Chondrocyte (in vitro differentiated cells): ENCODE results near the gene ASIC5. TPM values are rescaled to one million over a fixed set of nuclear protein-coding genes. Genes with fewer than 3 reads are reported as not detected.

ENCODE experiments used
- DNase-seq: peaks from one replicate; pipeline ENCODE4 v3.0.0; 2021; ENCODE audit warnings: mixed read lengths, low spot score
- H3K27ac Mint-ChIP-seq: one replicate; pipeline ENCODE4 v1.8.0; 2021; ENCODE audit warnings: mild to moderate bottlenecking, moderate library complexity, mixed read lengths; ENCODE audit not compliant: unreplicated experiment
- H3K27me3 Mint-ChIP-seq: 2 replicates; pipeline ENCODE4 v1.8.0; 2021; ENCODE audit warnings: low read depth, mixed read lengths
- H3K36me3 Mint-ChIP-seq: 2 replicates; pipeline ENCODE4 v1.8.0; 2021; ENCODE audit warnings: low read depth, mixed read lengths
- H3K4me1 Mint-ChIP-seq: 2 replicates; pipeline ENCODE4 v1.8.0; 2021; ENCODE audit warnings: low read depth, mild to moderate bottlenecking, mixed read lengths
- H3K4me3 Mint-ChIP-seq: one replicate; pipeline ENCODE4 v1.8.0; 2021; ENCODE audit warnings: mild to moderate bottlenecking, moderate library complexity, mixed read lengths; ENCODE audit not compliant: unreplicated experiment
- H3K9me3 Mint-ChIP-seq: 2 replicates; pipeline ENCODE4 v1.8.0; 2021; ENCODE audit warnings: low read depth, mixed read lengths
- total RNA-seq: library from RNA; stranded (reverse); gene quantifications from 3 replicates; pipeline ENCODE4 v1.2.1, GENCODE V29; 2021
- TF ChIP-seq, protein P1 (sequence below): fragments of 200-600 bp; sonication (generic); IDR thresholded peaks from 2 replicates; pipeline ENCODE4 v1.5.0; 2021; ENCODE audit warnings: antibody characterized with exemption, mild to moderate bottlenecking, moderate library complexity

The ASIC5 gene
- total RNA-seq, 1 donor from 2014 or later, result not detected

DNA sequence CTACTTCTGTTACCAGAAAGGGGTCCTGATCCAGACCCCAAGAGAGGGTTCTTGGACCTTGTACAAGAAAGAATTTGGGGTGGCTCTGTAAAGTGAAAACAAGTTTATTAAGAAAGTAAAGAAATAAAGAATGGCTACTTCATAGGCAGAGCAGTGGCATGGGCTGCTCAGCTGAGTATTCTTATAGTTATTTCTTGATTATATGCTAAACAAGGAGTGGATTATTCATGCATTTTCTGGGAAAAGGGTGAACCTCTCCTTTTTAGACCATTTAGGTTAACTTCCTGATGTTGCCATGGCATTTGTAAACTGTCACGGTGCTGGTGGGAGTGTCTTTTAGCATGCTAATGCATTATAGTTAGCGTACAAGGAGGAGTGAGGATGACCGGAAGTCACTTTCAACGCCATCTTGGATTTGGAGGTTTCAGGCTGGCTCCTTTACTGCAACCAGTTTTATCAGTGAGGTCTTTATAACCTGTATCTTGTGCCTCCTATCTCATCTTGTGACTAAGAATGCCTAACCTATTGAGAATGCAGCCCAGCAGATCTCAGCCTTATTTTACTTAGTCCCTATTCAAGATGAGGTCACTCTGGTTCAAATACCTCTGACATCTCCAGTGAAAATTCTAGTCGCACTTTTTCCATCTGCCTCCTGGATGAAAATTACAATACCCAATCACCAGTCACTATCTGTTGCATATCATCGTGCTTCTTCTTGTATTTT is 21.9 kb upstream of the ASIC5 start:
- H3K27me3 Mint-ChIP-seq, result no peaks in the 10 kb centered on the region
- H3K4me1 Mint-ChIP-seq, result peaks cover 15% of the 10 kb centered on the region
- TF ChIP-seq, protein P1, sequence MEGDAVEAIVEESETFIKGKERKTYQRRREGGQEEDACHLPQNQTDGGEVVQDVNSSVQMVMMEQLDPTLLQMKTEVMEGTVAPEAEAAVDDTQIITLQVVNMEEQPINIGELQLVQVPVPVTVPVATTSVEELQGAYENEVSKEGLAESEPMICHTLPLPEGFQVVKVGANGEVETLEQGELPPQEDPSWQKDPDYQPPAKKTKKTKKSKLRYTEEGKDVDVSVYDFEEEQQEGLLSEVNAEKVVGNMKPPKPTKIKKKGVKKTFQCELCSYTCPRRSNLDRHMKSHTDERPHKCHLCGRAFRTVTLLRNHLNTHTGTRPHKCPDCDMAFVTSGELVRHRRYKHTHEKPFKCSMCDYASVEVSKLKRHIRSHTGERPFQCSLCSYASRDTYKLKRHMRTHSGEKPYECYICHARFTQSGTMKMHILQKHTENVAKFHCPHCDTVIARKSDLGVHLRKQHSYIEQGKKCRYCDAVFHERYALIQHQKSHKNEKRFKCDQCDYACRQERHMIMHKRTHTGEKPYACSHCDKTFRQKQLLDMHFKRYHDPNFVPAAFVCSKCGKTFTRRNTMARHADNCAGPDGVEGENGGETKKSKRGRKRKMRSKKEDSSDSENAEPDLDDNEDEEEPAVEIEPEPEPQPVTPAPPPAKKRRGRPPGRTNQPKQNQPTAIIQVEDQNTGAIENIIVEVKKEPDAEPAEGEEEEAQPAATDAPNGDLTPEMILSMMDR, result no peak
- peaks cover 22% of the 10 kb centered on the region for H3K9me3 Mint-ChIP-seq
- peaks cover 5% of the 10 kb centered on the region for H3K36me3 Mint-ChIP-seq
- no peak for DNase-seq
- no peak overlapping the region for H3K27ac Mint-ChIP-seq
- no peak overlapping the region for H3K4me3 Mint-ChIP-seq

DNA sequence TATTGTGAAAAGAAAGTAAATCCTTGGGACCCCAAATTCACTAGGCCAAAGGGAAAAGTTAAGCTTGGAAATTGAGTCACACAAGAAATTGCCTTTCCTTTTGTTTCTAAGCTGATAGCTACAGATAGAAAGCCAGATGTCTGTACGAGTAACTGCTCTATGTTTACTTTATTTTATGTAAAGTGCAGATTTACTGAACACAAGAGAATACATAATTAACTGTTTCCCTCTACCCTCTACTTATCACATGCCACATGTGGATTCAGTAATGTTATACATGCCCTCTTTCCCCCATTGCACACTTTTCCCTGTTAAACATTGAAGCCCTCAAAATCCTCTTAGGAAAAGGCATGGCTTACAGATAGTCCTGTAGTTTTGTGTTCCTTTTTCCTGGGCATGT is 21.0 kb upstream of the ASIC5 start:
- peaks cover 4% of the 10 kb centered on the region for H3K36me3 Mint-ChIP-seq
- H3K4me3 Mint-ChIP-seq, result no peak overlapping the region
- H3K9me3 Mint-ChIP-seq, result peaks cover 21% of the 10 kb centered on the region
- DNase-seq, result no peak
- H3K27me3 Mint-ChIP-seq, result no peaks in the 10 kb centered on the region
- H3K27ac Mint-ChIP-seq, result no peak overlapping the region
- TF ChIP-seq, protein P1, result no peak
- peaks cover 15% of the 10 kb centered on the region for H3K4me1 Mint-ChIP-seq

DNA sequence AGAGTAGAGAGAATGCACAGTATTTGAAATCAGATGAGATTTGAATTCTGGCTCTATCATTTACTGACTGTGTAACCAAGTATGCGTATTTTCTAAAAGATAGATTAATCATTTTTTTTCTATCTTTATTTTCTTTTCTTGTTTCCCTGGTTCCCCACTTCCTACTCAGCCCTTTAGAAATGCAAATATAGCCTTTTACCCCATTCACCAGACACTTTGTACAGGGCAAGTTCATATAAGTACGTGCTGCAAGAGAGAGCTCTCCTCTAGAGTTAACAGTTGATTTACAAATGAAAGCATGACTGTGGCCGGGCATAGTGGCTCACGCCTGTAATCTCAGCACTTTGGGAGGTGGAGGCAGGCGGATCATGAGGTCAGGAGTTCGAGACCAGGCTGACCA is 19.6 kb upstream of the ASIC5 start:
- Mint-ChIP-seq H3K27me3 (no peaks in the 10 kb centered on the region), H3K27ac (no peak overlapping the region), H3K36me3 (peaks cover 4% of the 10 kb centered on the region), H3K9me3 (peaks cover 11% of the 10 kb centered on the region), H3K4me1 (peaks cover 13% of the 10 kb centered on the region), H3K4me3 (no peak overlapping the region)
- no peak for DNase-seq
- TF ChIP-seq, protein P1, result no peak

DNA sequence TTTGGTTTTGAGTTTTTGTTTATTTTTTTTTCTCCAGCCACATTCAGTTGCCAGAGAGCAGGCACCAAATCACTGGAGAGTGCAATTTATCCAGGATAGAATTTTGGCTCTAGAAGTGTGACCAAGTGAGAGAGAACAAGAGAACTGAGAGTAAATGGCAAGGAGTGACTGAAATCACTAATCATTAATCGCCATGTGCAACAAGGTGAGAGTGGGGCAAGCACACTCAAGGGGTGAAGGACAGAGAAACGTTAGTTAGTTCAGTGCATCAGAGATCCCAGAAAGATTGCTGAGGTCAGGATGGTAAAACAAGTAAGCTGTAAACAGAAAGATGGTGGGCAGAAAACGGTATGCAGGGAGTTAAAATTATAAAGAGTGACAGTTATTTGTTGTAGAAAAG is 17.8 kb upstream of the ASIC5 start:
- Mint-ChIP-seq H3K27ac (no peak overlapping the region), H3K4me1 (peaks cover under 1% of the 10 kb centered on the region), H3K36me3 (peaks cover 4% of the 10 kb centered on the region)

GRCh38 chr4:155881555-155881954 is 15.5 kb upstream of the ASIC5 start:
- Mint-ChIP-seq H3K27me3 (no peaks in the 10 kb centered on the region), H3K27ac (no peak overlapping the region), H3K4me1 (no peaks in the 10 kb centered on the region), H3K4me3 (no peak overlapping the region), H3K9me3 (peaks cover 6% of the 10 kb centered on the region), H3K36me3 (peaks cover 4% of the 10 kb centered on the region)
- TF ChIP-seq, protein P1, result no peak
- no peak for DNase-seq

More for the DNA sequence above, 17.8 kb upstream of the ASIC5 start:
- Mint-ChIP-seq H3K4me3 (no peak overlapping the region), H3K9me3 (peaks cover 6% of the 10 kb centered on the region), H3K27me3 (no peaks in the 10 kb centered on the region)
- DNase-seq, result no peak
- TF ChIP-seq, protein P1, result no peak
